Breast epithelium (tissue), 4 donors: Measurements from ENCODE around the gene BABAM1. TPM values are rescaled to one million over a fixed set of nuclear protein-coding genes. Genes with fewer than 3 reads are reported as not detected.

ENCODE experiments used
- DNase-seq, 2 donors: peaks; one replicate each; pipeline ENCODE4 v3.0.0-alpha.2; 2019; ENCODE audit warnings: low spot score in 2 of 2
- H3K27ac ChIP-seq, 2 donors: fragments of 200-600 bp; sonication (generic) in 1 of 2; one replicate each; pipeline ENCODE4 v1.5.1; 2016 to 2019; ENCODE audit warnings: mild to moderate bottlenecking in 1 of 2
- H3K27me3 ChIP-seq, 2 donors: fragments of 200-600 bp; sonication (generic) in 1 of 2; one replicate each; pipeline versions ENCODE4 v1.5.1 to v1.6.0; 2017 to 2019; ENCODE audit warnings: control low read depth in 1 of 2, mild to moderate bottlenecking in 1 of 2
- H3K36me3 ChIP-seq: fragments of 200-600 bp; one replicate; pipeline ENCODE4 v1.5.1; 2019
- H3K4me1 ChIP-seq, 2 donors: fragments of 200-600 bp; sonication (generic); one replicate each; pipeline ENCODE4 v1.5.1; 2016 to 2019; ENCODE audit warnings: control low read depth in 1 of 2
- H3K4me3 ChIP-seq, 3 donors: fragments of 200-600 bp; sonication (generic); 1 replicate in 2 of 3; 2 replicates in 1 of 3; pipeline ENCODE4 v1.5.1; 2016 to 2019; ENCODE audit warnings: mild to moderate bottlenecking in 3 of 3, moderate library complexity in 2 of 3
- H3K9me3 ChIP-seq, 2 donors: fragments of 200-600 bp; sonication (generic) in 1 of 2; one replicate each; pipeline ENCODE4 v1.5.1; 2016 to 2019; ENCODE audit warnings: control low read depth in 1 of 2
- POLR2A ChIP-seq: fragments of 450-650 bp; IDR thresholded peaks from one replicate; pipeline ENCODE4 v1.6.1; 2016; ENCODE audit warnings: antibody characterized with exemption, mild to moderate bottlenecking, moderate library complexity
- POLR2AphosphoS5 ChIP-seq, 3 donors: sonication (generic); formaldehyde crosslinking; IDR thresholded peaks; one replicate each; pipeline ENCODE4 v1.6.1; 2017; ENCODE audit warnings: antibody characterized with exemption in 3 of 3
- intact Hi-C: fragments of 100-400 bp; cut with DNase I; formaldehyde crosslinking; loops from one replicate; pipeline ENCODE4 v1.15.1; 2023; ENCODE audit warnings: low total_unique reads
- total RNA-seq, 3 donors: library from RNA; depleted of rRNA; stranded (reverse); fragments of >200 nt; gene quantifications; one replicate each; pipeline ENCODE4 v1.1.0, GENCODE V29; 2016
- TF ChIP-seq, protein P1 (sequence below), 3 donors: fragments of 450-650 bp; IDR thresholded peaks; one replicate each; pipeline ENCODE4 v1.5.1; 2016 to 2017; ENCODE audit warnings: antibody characterized with exemption in 3 of 3, mild to moderate bottlenecking in 3 of 3, moderate library complexity in 3 of 3

BABAM1 gene
- total RNA-seq, 3 donors from 2014 or later = 48.5 to 65.6 (median 54.1) TPM

DNA sequence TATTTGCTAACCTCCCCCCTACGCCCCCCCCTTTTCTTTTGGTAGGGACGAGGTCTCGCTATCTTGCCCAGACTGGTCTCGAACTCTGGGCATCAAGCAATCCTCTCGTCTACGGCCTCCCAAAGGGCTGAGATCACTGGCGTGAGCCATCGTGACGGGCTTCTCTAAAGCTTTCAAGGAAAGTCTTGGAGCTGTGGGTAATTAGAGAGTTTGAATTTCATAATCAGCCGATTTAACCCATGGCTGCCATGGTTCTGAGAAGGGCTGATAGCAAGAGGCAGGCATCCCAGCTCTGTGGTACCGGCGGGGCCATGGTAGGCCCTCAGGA lies 36.7 kb downstream of the BABAM1 start:
- Histone ChIP-seq H3K4me1 (peaks cover 0 to 31% of the 10 kb centered on the region in 2 donors), H3K36me3 (no peaks in the 10 kb centered on the region), H3K9me3 (no peaks in the 10 kb centered on the region), H3K4me3 (peak overlapping the region in 2 of 3 donors; percentile 81), H3K27ac (peak overlapping the region; percentile 82 to 90), H3K27me3 (no peaks in the 10 kb centered on the region)
- TF ChIP-seq, protein P1, sequence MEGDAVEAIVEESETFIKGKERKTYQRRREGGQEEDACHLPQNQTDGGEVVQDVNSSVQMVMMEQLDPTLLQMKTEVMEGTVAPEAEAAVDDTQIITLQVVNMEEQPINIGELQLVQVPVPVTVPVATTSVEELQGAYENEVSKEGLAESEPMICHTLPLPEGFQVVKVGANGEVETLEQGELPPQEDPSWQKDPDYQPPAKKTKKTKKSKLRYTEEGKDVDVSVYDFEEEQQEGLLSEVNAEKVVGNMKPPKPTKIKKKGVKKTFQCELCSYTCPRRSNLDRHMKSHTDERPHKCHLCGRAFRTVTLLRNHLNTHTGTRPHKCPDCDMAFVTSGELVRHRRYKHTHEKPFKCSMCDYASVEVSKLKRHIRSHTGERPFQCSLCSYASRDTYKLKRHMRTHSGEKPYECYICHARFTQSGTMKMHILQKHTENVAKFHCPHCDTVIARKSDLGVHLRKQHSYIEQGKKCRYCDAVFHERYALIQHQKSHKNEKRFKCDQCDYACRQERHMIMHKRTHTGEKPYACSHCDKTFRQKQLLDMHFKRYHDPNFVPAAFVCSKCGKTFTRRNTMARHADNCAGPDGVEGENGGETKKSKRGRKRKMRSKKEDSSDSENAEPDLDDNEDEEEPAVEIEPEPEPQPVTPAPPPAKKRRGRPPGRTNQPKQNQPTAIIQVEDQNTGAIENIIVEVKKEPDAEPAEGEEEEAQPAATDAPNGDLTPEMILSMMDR (IDR thresholded peaks at IDR 0.05) = no peak
- no peak for TF ChIP-seq POLR2A
- TF ChIP-seq POLR2AphosphoS5 (IDR thresholded peaks at IDR 0.05) = no peak
- intact Hi-C loops = loop anchor here (10.0 kb wide), 1 partner anchor 81 kb away; no protein-coding TSS in a partner anchor
- no peak for DNase-seq

DNA sequence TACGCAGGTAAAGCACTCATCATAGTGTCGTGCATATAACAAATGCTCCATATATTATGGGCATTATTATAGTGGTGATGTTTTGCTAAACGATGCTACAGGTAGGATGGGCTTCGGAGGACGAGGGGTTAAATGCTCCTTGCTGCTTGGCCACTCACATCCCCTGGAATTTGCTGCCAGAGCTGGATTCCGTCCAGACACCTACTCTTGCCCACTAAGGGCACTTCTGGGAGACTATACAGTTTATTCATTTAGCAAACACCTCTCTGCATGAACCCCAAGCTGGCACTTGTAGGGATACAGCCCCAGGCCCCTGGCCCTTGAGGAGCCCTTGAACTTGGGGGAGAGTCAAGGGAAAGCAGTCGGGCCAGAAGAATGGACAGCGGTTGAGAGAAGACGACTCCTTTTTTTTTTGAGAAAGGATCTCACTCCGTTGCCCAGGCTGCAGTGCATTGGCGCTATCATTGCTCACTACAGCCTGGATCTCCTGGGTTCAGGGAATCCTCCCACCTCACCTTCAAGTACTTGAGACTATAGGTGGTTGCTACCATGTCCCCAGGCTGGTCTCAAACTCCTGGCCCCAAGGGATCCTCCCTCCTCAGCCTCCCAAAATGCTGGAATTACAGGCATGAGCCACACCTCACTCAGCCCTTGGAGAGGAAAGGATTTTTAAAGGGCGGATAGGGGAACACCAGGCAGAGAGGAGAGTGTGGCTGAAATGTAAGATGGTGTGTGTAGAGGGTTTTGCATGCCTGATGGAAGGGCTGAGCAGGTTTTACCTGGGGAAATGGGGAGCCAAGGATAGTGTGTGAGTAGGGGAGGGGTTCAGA lies 37.4 kb downstream of the BABAM1 start:
- intact Hi-C loops = loop anchor here (10.0 kb wide), 1 partner anchor 80 kb away; no protein-coding TSS in a partner anchor
- Histone ChIP-seq H3K4me3 (peak overlapping the region in 1 of 3 donors; percentile 70), H3K36me3 (no peaks in the 10 kb centered on the region), H3K27ac (peak overlapping the region; percentile 30 to 90), H3K27me3 (no peaks in the 10 kb centered on the region), H3K4me1 (peaks cover 0 to 31% of the 10 kb centered on the region in 2 donors), H3K9me3 (no peaks in the 10 kb centered on the region)
- TF ChIP-seq, protein P1 (IDR thresholded peaks at IDR 0.05) = no peak
- TF ChIP-seq POLR2AphosphoS5 (IDR thresholded peaks at IDR 0.05) = no peak
- no peak for TF ChIP-seq POLR2A
- peak in 1 of 2 donors; percentile 61 for DNase-seq

DNA sequence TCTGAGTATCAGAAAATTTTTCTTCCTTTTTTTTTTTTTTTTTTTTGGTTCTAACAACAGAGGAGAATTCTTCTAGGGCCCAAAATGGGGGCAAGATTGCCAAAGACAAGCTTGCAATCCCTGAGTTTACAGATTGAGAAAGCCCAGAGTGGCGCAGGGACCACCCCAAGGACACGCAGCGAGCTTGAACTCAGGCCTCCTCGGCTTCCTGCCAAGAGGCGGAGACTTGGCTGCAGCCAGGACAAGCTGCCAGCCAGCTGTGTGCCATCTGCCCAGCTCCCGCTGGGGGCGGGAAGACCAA lies 37.9 kb downstream of the BABAM1 start:
- H3K36me3 ChIP-seq = no peaks in the 10 kb centered on the region
- peak overlapping the region; percentile 60 to 79 (median 70) for H3K4me3 ChIP-seq
- TF ChIP-seq POLR2A (no peak), POLR2AphosphoS5 (IDR thresholded peaks at IDR 0.05) (no peak)
- TF ChIP-seq, protein P1 (IDR thresholded peaks at IDR 0.05) = no peak
- H3K9me3 ChIP-seq = no peaks in the 10 kb centered on the region
- peak overlapping the region; percentile 30 to 90 for H3K27ac ChIP-seq
- H3K4me1 ChIP-seq = peaks cover under 1 to 32% of the 10 kb centered on the region in 2 donors
- no peaks in the 10 kb centered on the region for H3K27me3 ChIP-seq
- intact Hi-C loops = loop anchor here (10.0 kb wide), 1 partner anchor 80 kb away; no protein-coding TSS in a partner anchor
- DNase-seq = no peak

DNA sequence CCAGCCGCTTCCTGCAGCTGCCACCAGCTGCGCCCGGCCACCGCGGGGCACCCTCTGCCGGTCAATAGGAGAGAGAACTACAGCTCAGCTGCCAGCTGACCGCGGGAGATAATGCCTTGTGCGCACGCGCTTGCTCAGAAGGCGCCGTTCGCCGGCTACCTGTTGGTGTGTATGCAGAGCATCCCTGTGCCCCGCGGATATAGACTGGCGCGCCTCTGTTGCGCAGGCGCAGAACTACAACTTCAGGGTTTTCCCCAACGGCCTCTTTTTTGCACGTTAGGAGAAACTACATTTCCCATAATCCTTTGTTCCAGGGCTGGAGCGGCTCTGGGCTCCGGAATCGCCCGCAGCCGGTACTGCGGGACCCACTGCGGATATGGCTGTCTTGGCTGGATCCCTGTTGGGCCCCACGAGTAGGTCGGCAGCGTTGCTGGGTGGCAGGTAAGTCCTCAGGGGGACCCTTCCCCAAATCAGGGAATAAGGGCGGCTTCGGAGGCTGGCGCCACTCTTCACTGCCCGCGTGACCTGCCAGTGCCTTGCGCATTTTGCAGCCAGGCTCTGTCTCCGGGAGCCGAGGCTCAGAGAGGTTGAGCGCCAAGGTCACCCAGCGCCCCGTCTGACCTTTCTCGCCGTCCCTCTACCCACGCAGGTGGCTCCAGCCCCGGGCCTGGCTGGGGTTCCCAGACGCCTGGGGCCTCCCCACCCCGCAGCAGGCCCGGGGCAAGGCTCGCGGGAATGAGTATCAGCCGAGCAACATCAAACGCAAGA lies 38.5 kb downstream of the BABAM1 start, which contains the start of gene MRPL34:
Gene MRPL34, plus strand, starts transcription at position 356 of the 768 bp plus-strand sequence. Its CDS starts 21 bp downstream, at position 377.
- TF ChIP-seq POLR2A (no peak), POLR2AphosphoS5 (IDR thresholded peaks at IDR 0.05) (peak; percentile 68 to 80 (median 79))
- TF ChIP-seq, protein P1 (IDR thresholded peaks at IDR 0.05) = peak; percentile 77 to 98 (median 95)
- Histone ChIP-seq H3K36me3 (no peaks in the 10 kb centered on the region), H3K4me1 (peaks cover 4 to 36% of the 10 kb centered on the region in 2 donors), H3K4me3 (peak within 1 kb of the TSS; percentile 60 to 79 (median 70)), H3K27me3 (no peaks in the 10 kb centered on the region), H3K9me3 (no peaks in the 10 kb centered on the region), H3K27ac (peak within 1 kb of the TSS; percentile 86 to 90)
- intact Hi-C loops = loop anchor here (10.0 kb wide), 1 partner anchor 79 kb away; no protein-coding TSS in a partner anchor
- DNase-seq = peak; percentile 98 to 99
